Measurements from ENCODE around the gene ENOPH1. TPM values are rescaled to one million over a fixed set of nuclear protein-coding genes. Genes with fewer than 3 reads are reported as not detected.
"Not testable (repeated sequence)": the region's sequence is repeated elsewhere in the genome, so short reads cannot be mapped to it uniquely, and the experiment has no call there.

ENOPH1 gene
- total RNA-seq, 1 donor from 2014 or later = 29.7 TPM

GRCh38 chr4:82388405-82388804, 42.0 kb upstream of the ENOPH1 start:
- ATAC-seq = no peak

DNA sequence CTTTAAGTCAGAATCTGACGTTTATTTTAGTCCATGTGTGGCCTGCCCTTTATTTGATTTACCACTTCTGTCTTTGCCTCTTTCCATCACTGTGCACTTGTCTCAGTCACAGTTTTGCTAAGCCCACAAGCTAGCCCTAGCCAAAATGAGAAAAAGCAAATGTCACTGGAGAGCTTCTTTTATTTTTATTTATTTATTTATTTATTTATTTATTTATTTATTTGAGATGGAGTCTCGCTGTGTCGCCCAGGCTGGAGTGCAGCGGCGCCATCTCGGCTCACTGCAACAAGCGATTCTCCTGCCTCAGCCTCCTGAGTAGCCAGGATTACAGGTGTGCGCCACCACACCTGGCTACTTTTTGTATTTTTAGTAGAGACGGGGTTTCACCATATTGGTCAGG, 40.3 kb upstream of the ENOPH1 start:
- ATAC-seq; H3K27ac ChIP-seq; H3K4me3 ChIP-seq; DNase-seq; H3K9me3 ChIP-seq; intact Hi-C loops (cut with DNase I); H3K27me3 ChIP-seq; H3K4me1 ChIP-seq; H3K36me3 ChIP-seq: not testable (repeated sequence)

More at GRCh38 chr4:82388405-82388804, 42.0 kb upstream of the ENOPH1 start:
- Histone ChIP-seq H3K36me3 (no peaks in the 10 kb centered on the region), H3K9me3 (no peaks in the 10 kb centered on the region), H3K4me3 (no peak overlapping the region), H3K27ac (no peak overlapping the region), H3K27me3 (no peaks in the 10 kb centered on the region), H3K4me1 (no peaks in the 10 kb centered on the region)
- intact Hi-C loops (cut with DNase I) = no loop called here
- no peak for DNase-seq
- TF ChIP-seq CTCF (IDR thresholded peaks at IDR 0.05) = no peak

DNA sequence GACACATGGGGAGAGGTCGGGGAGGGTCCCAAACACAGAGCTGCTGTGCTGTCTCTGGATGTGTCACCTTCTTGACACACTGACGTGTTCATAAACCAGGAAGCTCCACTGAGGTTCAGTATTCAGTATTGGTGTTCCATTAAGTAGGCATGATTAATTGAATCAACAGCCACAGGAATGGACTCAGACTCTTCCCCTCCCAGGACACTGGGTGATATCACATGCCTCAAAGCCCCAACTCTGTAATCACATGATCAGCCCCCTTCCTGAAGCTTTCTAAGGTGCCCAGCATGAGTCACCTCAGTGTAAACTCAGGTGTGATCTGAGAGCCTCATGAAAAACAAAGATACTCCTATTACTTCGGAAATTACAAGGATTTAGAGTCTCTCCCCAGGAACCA, 35.5 kb upstream of the ENOPH1 start:
- Histone ChIP-seq H3K27me3 (no peaks in the 10 kb centered on the region), H3K27ac (no peak overlapping the region), H3K9me3 (no peaks in the 10 kb centered on the region), H3K4me3 (no peak overlapping the region), H3K36me3 (no peaks in the 10 kb centered on the region), H3K4me1 (no peaks in the 10 kb centered on the region)
- ATAC-seq = no peak
- intact Hi-C loops (cut with DNase I) = no loop called here
- DNase-seq = no peak
- TF ChIP-seq CTCF (IDR thresholded peaks at IDR 0.05) = no peak

DNA sequence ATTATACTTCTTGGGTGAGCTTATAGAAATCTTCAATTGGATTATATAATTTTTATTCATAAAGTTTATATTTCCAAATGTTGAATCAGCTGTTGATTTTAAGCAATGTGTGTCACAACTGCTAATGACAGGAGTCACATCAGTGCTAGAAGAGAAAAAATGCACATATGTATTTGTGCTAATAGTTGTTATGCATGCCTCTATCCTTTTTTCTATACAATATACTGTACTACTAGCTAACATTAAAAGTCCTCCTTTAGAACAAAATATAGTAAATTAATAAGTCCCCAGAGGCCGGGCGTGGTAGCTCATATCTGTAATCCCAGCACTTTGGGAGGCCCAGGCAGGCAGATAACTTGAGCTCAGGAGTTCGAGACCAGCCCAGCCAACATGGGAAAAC, 32.9 kb upstream of the ENOPH1 start:
- Histone ChIP-seq H3K4me1 (no peaks in the 10 kb centered on the region), H3K27me3 (no peaks in the 10 kb centered on the region), H3K4me3 (no peak overlapping the region), H3K9me3 (no peaks in the 10 kb centered on the region), H3K36me3 (no peaks in the 10 kb centered on the region), H3K27ac (no peak overlapping the region)
- ATAC-seq (no peak), DNase-seq (no peak)
- intact Hi-C loops (cut with DNase I) = no loop called here
- TF ChIP-seq CTCF (IDR thresholded peaks at IDR 0.05) = no peak

DNA sequence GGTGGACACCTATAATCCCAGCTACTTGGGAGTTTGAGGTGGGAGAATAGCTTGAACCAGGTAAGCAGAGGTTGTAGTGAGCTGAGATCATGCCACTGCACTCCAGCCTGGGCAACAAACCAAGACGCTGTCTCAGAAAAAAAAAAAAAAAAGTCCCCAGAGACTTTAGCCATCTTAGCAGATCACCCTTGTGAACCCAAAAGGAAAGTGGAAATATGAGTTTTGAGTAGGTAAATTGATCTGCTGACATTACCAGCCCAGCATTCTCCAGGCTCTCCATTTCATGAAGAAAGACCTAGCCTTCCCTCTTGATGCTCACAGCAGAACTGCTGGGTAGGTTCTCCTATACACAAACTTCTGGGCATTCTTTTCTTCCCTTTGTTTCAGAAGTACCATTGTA, 32.1 kb upstream of the ENOPH1 start:
- intact Hi-C loops (cut with DNase I) = no loop called here
- DNase-seq (no peak), ATAC-seq (no peak)
- no peak overlapping the region for H3K4me3 ChIP-seq
- no peak overlapping the region for H3K27ac ChIP-seq
- TF ChIP-seq CTCF (IDR thresholded peaks at IDR 0.05) = no peak
- H3K9me3 ChIP-seq = no peaks in the 10 kb centered on the region
- no peaks in the 10 kb centered on the region for H3K4me1 ChIP-seq
- H3K36me3 ChIP-seq = no peaks in the 10 kb centered on the region
- H3K27me3 ChIP-seq = no peaks in the 10 kb centered on the region

DNA sequence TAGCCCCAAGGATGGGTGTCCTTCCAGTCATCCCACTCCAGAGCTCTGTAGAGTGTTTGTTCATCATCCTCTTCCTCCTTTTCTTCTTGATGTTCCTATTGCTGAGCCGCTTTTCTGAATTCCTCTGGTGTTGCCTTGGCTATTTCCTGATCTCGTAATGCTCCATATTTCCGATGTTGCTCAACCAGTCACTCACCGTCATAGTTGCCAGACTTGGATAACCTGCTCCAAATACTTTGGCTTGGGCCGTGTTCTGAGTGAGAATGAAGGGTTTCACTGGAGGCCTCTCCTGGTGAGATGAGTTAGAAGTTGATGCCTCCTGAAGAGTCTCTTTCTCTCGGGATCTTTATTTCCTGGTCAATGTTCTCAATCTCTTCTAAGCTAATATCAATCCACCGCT, 28.8 kb upstream of the ENOPH1 start:
- no peaks in the 10 kb centered on the region for H3K27me3 ChIP-seq
- H3K9me3 ChIP-seq = no peaks in the 10 kb centered on the region
- no peak for ATAC-seq
- no peak for DNase-seq
- no peaks in the 10 kb centered on the region for H3K4me1 ChIP-seq
- intact Hi-C loops (cut with DNase I) = no loop called here
- no peak for TF ChIP-seq CTCF (IDR thresholded peaks at IDR 0.05)
- no peaks in the 10 kb centered on the region for H3K36me3 ChIP-seq
- H3K4me3 ChIP-seq = no peak overlapping the region
- no peak overlapping the region for H3K27ac ChIP-seq
